Adrenal gland (tissue), 5 donors: Measurements from ENCODE around the gene OPCML.

Experiments
- POLR2A ChIP-seq, 2 donors: fragments of 450-650 bp; IDR thresholded peaks; one replicate each; pipeline ENCODE4 v1.6.1; 2017; ENCODE audit warnings: antibody characterized with exemption in 2 of 2, mild to moderate bottlenecking in 2 of 2, moderate library complexity in 1 of 2
- TF ChIP-seq, protein P1 (sequence below), 6 experiments: fragments of 450-650 bp in 4 of 6; fragments of 200-600 bp in 2 of 6; sonication (generic) in 1 of 6; IDR thresholded peaks; 1 replicate in 5 of 6; 2 replicates in 1 of 6; pipeline versions ENCODE4 v1.5.1 to v1.8.0; 2016 to 2021; ENCODE audit warnings: antibody characterized with exemption in 6 of 6, mild to moderate bottlenecking in 2 of 6, moderate library complexity in 1 of 6
- donor health status: DM: no; HTN: no; CAD: no.

DNA sequence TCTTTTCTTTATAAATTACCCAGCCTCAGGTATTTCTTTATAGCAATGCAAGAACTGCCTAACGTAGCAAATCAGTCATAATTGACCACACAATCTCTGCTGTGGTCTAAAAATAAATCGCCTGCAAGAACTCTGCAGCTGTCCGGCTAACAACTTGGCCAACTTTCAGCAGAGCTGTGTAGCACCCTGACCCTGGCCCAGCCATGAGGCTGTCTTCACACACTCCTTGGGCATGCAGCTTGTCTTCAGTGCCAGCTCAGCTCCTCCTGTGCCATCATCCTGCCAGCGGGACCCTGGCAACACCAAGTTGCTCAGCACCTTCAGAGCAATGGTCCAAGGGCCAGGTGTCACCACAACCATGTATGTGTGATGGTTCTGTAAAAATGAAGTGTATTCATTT, 355.6 kb downstream of the OPCML start:
- TF ChIP-seq, protein P1, sequence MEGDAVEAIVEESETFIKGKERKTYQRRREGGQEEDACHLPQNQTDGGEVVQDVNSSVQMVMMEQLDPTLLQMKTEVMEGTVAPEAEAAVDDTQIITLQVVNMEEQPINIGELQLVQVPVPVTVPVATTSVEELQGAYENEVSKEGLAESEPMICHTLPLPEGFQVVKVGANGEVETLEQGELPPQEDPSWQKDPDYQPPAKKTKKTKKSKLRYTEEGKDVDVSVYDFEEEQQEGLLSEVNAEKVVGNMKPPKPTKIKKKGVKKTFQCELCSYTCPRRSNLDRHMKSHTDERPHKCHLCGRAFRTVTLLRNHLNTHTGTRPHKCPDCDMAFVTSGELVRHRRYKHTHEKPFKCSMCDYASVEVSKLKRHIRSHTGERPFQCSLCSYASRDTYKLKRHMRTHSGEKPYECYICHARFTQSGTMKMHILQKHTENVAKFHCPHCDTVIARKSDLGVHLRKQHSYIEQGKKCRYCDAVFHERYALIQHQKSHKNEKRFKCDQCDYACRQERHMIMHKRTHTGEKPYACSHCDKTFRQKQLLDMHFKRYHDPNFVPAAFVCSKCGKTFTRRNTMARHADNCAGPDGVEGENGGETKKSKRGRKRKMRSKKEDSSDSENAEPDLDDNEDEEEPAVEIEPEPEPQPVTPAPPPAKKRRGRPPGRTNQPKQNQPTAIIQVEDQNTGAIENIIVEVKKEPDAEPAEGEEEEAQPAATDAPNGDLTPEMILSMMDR (IDR thresholded peaks at IDR 0.05), result no peak
- no peak for TF ChIP-seq POLR2A (IDR thresholded peaks at IDR 0.05)
